HepG2 (cell line): ENCODE results near the gene MNAT1. TPM values are rescaled to one million over a fixed set of nuclear protein-coding genes. Genes with fewer than 3 reads are reported as not detected.

Experiments
- ATF5 ChIP-seq: sonication (generic); formaldehyde crosslinking; IDR thresholded peaks from 2 replicates; pipeline ENCODE4 v1.4.0; 2020; ENCODE audit warnings: mild to moderate bottlenecking, low read depth, missing genetic modification reagents
- FLYWCH1 ChIP-seq: sonication (generic); formaldehyde crosslinking; IDR thresholded peaks from 2 replicates; pipeline ENCODE4 v1.8.1; 2023; ENCODE audit warnings: mild to moderate bottlenecking, missing genetic modification reagents
- HMGXB3 ChIP-seq: sonication (generic); formaldehyde crosslinking; IDR thresholded peaks from 2 replicates; pipeline ENCODE4 v1.4.0; 2020; ENCODE audit warnings: missing genetic modification reagents, borderline replicate concordance
- JUNB ChIP-seq: sonication (generic); formaldehyde crosslinking; IDR thresholded peaks from 2 replicates; pipeline ENCODE4 v1.8.0; 2022; ENCODE audit warnings: missing genetic modification reagents, mild to moderate bottlenecking, borderline replicate concordance
- MAZ ChIP-seq, 2 experiments: sonication (generic) in 1 of 2; formaldehyde crosslinking in 1 of 2; IDR thresholded peaks; 2 replicates each; pipeline versions ENCODE4 v1.5.0 to v1.6.1; 2012 to 2020; ENCODE audit warnings: low read depth in 2 of 2, mild to moderate bottlenecking in 2 of 2, borderline replicate concordance in 1 of 2, improper control_type of control experiment in 1 of 2, low read length in 1 of 2, missing genetic modification reagents in 1 of 2, moderate library complexity in 1 of 2
- MED1 ChIP-seq: sonication (generic); formaldehyde crosslinking; IDR thresholded peaks from 2 replicates; pipeline ENCODE4 v1.4.0; 2020; ENCODE audit warnings: missing genetic modification reagents
- MIER3 ChIP-seq: IDR thresholded peaks from 2 replicates; pipeline ENCODE4 v1.6.1; 2016; ENCODE audit warnings: missing compliant biosample characterization, borderline replicate concordance
- MLXIP ChIP-seq: sonication (generic); formaldehyde crosslinking; IDR thresholded peaks from 2 replicates; pipeline ENCODE4 v1.9.0; 2021; ENCODE audit warnings: missing genetic modification reagents, borderline replicate concordance
- NKX3-1 ChIP-seq: sonication (generic); formaldehyde crosslinking; IDR thresholded peaks from 2 replicates; pipeline ENCODE4 v1.5.0; 2020; ENCODE audit warnings: missing genetic modification reagents
- ZBTB37 ChIP-seq: sonication (generic); formaldehyde crosslinking; IDR thresholded peaks from 2 replicates; pipeline ENCODE4 v1.4.0; 2020; ENCODE audit warnings: mild to moderate bottlenecking, missing genetic modification reagents
- ZMAT5 ChIP-seq: sonication (generic); formaldehyde crosslinking; IDR thresholded peaks from 2 replicates; pipeline ENCODE4 v1.5.0; 2020; ENCODE audit warnings: mild to moderate bottlenecking, low read depth, missing genetic modification reagents, borderline replicate concordance
- ZNF101 ChIP-seq: sonication (generic); formaldehyde crosslinking; IDR thresholded peaks from 2 replicates; pipeline ENCODE4 v1.4.0; 2020; ENCODE audit warnings: mild to moderate bottlenecking, low read depth, missing genetic modification reagents, borderline replicate concordance
- ZNF12 ChIP-seq: sonication (generic); formaldehyde crosslinking; IDR thresholded peaks from 2 replicates; pipeline ENCODE4 v1.5.0; 2020; ENCODE audit warnings: missing genetic modification reagents
- ZNF367 ChIP-seq: sonication (generic); formaldehyde crosslinking; IDR thresholded peaks from 2 replicates; pipeline ENCODE4 v1.4.0; 2020; ENCODE audit warnings: missing genetic modification reagents, borderline replicate concordance
- ZNF441 ChIP-seq: sonication (generic); formaldehyde crosslinking; IDR thresholded peaks from 2 replicates; pipeline ENCODE4 v1.7.0; 2021; ENCODE audit warnings: missing genetic modification reagents, borderline replicate concordance
- polyA plus RNA-seq, 8 experiments: library from polyadenylated mRNA; depleted of rRNA in 3 of 8; stranded (reverse) in 7 of 8; unstranded in 1 of 8; fragments of >200 nt; fragmentation: Illumina TruSeq in 4 of 8; extraction: Trizol in 4 of 8; gene quantifications; 2 replicates each; pipeline versions ENCODE4 v1.2.1 to v1.2.3, GENCODE V29; 2011 to 2016; ENCODE audit warnings: low read depth in 4 of 8, missing spikeins in 1 of 8, mixed read lengths in 1 of 8; ENCODE audit not compliant: insufficient read depth in 1 of 8
- total RNA-seq, 5 experiments: library from RNA; depleted of rRNA; stranded (reverse); fragments of >200 nt; fragmentation: Illumina TruSeq; extraction: Trizol; gene quantifications; 2 replicates each; pipeline ENCODE4 v1.2.3, GENCODE V29; 2016; ENCODE audit warnings: low read depth in 1 of 5

The MNAT1 gene
- total and polyA plus RNA-seq, 2 of the 13 experiments (the other 11 are each of a cell fraction or from before 2014, with no cell fraction given), result 49.2 to 94.8 TPM

GRCh38 chr14:60734465-60735242 lies at the start of gene MNAT1 (continued):
- TF ChIP-seq NKX3-1 (0 out of 2 replicates have a peak, but pooled peaks have one; percentile 40), MLXIP (CRISPR knock-in tag) (peak; percentile 31; the same call in 1 of the 2 replicates), ZBTB37 (CRISPR knock-in tag) (no peak; the same call in none of the 2 replicates), HMGXB3 (peak; percentile 93), ZNF441 (CRISPR knock-in tag) (peak; percentile 80), ZNF12 (peak; percentile 49; the same call in 1 of the 2 replicates), ATF5 (CRISPR knock-in tag) (peak; percentile 42; the same call in 1 of the 2 replicates), FLYWCH1 (CRISPR knock-in tag) (0 out of 2 replicates have a peak, but pooled peaks have one; percentile 58), MED1 (CRISPR knock-in tag) (peak; percentile 83), MIER3 (CRISPR knock-in tag) (peak; percentile 92; the same call in 1 of the 2 replicates), ZNF367 (CRISPR knock-in tag) (no peak), ZNF101 (CRISPR knock-in tag) (peak; percentile 63; the same call in 1 of the 2 replicates), JUNB (0 out of 2 replicates have a peak, but pooled peaks have one; percentile 19), MAZ (IDR thresholded peaks at IDR 0.05; ENCODE audit: borderline replicate concordance, low read depth, low read length) (peak; percentile 66; the same call in 1 of the 2 replicates), MAZ (CRISPR knock-in tag; IDR thresholded peaks at IDR 0.05; ENCODE audit: low read depth) (peak; percentile 67; the same call in 1 of the 2 replicates), ZMAT5 (CRISPR knock-in tag) (no peak)
